Peyer's patch (tissue), 4 donors: ENCODE results near the gene KATNAL2. TPM values are rescaled to one million over a fixed set of nuclear protein-coding genes. Genes with fewer than 3 reads are reported as not detected.

ENCODE experiments used
- DNase-seq, 3 donors: peaks; one replicate each; pipeline ENCODE4 v3.0.0-alpha.2; 2017 to 2019
- H3K27ac ChIP-seq, 4 donors: fragments of 200-600 bp; sonication (generic); one replicate each; pipeline ENCODE4 v1.5.1; 2016 to 2019
- H3K27me3 ChIP-seq, 2 donors: fragments of 200-600 bp; sonication (generic); one replicate each; pipeline ENCODE4 v1.5.1; 2019
- H3K36me3 ChIP-seq, 3 donors: fragments of 200-600 bp; sonication (generic); one replicate each; pipeline ENCODE4 v1.5.1; 2016 to 2019
- H3K4me1 ChIP-seq, 4 donors: fragments of 200-600 bp; sonication (generic); one replicate each; pipeline ENCODE4 v1.5.1; 2016 to 2019
- H3K4me3 ChIP-seq, 4 donors: fragments of 200-600 bp; sonication (generic); 1 replicate in 3 of 4; 2 replicates in 1 of 4; pipeline ENCODE4 v1.5.1; 2016 to 2019; ENCODE audit warnings: mild to moderate bottlenecking in 1 of 4
- H3K9me3 ChIP-seq, 4 donors: fragments of 200-600 bp; sonication (generic); one replicate each; pipeline ENCODE4 v1.5.1; 2016 to 2019; ENCODE audit warnings: mild to moderate bottlenecking in 1 of 4
- POLR2A ChIP-seq, 2 donors: fragments of 450-650 bp; IDR thresholded peaks; one replicate each; pipeline ENCODE4 v1.5.1; 2017; ENCODE audit warnings: antibody characterized with exemption in 2 of 2, mild to moderate bottlenecking in 2 of 2, moderate library complexity in 2 of 2
- total RNA-seq, 4 donors: library from RNA; depleted of rRNA; stranded (reverse); fragments of >200 nt; gene quantifications; one replicate each; pipeline ENCODE4 v1.1.0, GENCODE V29; 2016
- TF ChIP-seq, protein P1 (sequence below), 6 experiments: fragments of 450-650 bp in 4 of 6; fragments of 200-600 bp in 2 of 6; sonication (generic) in 1 of 6; IDR thresholded peaks; one replicate each; pipeline ENCODE4 v1.5.1; 2017 to 2019; ENCODE audit warnings: antibody characterized with exemption in 6 of 6, mild to moderate bottlenecking in 3 of 6, moderate library complexity in 1 of 6

KATNAL2 gene
- total RNA-seq, 4 donors from 2014 or later: 0.67 to 2.1 (median 0.88) TPM; not detected in 1

DNA sequence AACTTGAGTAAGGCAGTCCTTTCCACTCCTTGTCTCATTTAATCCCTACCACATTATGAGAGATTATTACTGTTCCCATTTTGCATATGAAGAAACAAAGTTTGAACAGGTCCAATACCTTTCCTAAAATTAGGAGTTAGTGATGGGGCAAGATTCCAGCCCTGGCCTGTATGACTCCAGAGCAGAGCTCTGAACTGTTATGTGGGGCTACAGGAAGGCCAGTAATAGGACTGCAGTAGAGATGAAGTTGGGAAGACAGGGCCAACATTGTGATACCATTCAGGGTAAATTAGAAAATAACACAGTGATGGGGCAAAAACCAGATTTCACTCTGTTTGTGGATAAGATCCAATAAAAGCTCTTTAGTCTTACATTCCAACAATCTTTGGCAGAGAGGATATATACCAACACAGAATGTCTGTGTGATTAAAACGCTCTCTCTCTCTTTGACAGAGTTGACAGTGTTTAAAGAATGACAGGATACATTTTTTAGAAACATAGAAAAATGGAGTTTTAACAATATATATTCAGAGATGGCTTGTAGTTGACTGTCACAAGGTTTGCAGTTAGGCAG is 22.7 kb downstream of the KATNAL2 start:
- Histone ChIP-seq H3K27ac (no peak overlapping the region), H3K36me3 (no peaks in the 10 kb centered on the region)
- TF ChIP-seq, protein P1, sequence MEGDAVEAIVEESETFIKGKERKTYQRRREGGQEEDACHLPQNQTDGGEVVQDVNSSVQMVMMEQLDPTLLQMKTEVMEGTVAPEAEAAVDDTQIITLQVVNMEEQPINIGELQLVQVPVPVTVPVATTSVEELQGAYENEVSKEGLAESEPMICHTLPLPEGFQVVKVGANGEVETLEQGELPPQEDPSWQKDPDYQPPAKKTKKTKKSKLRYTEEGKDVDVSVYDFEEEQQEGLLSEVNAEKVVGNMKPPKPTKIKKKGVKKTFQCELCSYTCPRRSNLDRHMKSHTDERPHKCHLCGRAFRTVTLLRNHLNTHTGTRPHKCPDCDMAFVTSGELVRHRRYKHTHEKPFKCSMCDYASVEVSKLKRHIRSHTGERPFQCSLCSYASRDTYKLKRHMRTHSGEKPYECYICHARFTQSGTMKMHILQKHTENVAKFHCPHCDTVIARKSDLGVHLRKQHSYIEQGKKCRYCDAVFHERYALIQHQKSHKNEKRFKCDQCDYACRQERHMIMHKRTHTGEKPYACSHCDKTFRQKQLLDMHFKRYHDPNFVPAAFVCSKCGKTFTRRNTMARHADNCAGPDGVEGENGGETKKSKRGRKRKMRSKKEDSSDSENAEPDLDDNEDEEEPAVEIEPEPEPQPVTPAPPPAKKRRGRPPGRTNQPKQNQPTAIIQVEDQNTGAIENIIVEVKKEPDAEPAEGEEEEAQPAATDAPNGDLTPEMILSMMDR (IDR thresholded peaks at IDR 0.05): no peak
- no peak for TF ChIP-seq POLR2A (IDR thresholded peaks at IDR 0.05)

DNA sequence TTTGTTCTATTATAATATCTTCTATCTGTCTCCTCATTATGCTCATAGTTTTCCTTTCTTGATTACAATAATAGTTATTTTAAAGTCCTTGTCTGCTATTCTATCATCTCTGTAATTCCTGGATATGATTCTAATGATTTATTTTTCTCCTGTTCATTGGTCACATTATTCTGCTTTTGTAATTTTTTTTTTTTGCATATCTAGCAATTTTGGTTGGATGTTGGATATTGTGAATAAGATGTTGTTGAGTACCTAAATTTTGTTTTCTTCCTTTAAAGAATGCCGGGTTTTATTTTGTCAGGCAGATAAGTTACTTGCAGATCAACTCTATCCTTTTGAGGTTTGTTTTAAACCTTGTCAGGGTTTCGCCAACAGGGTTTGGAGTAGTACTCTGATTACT is 25.2 kb downstream of the KATNAL2 start:
- Histone ChIP-seq H3K9me3 (no peaks in the 10 kb centered on the region), H3K27ac (no peak overlapping the region), H3K4me1 (no peaks in the 10 kb centered on the region), H3K36me3 (no peaks in the 10 kb centered on the region), H3K27me3 (no peaks in the 10 kb centered on the region), H3K4me3 (no peak overlapping the region)
- no peak for DNase-seq
- TF ChIP-seq, protein P1 (IDR thresholded peaks at IDR 0.05): no peak
- no peak for TF ChIP-seq POLR2A (IDR thresholded peaks at IDR 0.05)

More for the DNA sequence above, 22.7 kb downstream of the KATNAL2 start:
- Histone ChIP-seq H3K4me1 (no peaks in the 10 kb centered on the region), H3K4me3 (no peak overlapping the region), H3K9me3 (no peaks in the 10 kb centered on the region), H3K27me3 (no peaks in the 10 kb centered on the region)
- no peak for DNase-seq

DNA sequence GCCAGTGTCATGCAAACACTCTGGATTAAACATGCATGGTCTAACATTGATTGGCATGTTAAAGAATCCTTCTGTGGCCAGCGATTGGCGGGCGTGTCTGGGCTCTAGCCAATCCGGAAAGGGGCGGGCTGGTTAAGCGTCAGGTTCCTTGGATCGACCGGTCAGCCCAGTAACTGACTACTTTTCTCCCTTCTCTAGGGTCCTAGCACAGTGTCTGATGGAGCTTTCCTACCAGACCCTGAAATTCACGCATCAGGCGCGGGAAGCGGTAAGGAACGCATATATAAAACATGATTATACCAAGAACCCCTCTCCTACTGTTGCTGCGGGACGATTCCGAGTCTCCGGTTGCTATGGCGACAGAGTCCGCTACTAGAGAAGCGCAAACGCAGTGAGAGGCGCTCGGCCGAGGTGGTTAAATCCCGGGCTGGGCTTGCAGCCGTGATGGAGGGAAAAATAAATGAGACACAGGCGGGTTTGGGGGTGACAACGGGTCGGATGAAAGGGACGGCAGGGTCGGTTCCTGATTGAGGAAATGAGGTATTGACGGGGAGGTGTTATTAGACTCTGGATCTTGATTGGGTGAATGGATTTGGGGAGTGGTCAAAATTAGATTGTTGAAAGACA is 29.4 kb downstream of the KATNAL2 start:
- no peak for TF ChIP-seq POLR2A (IDR thresholded peaks at IDR 0.05)
- TF ChIP-seq, protein P1 (IDR thresholded peaks at IDR 0.05): no peak
- DNase-seq: peak; percentile 63 to 77 (median 72)
- Histone ChIP-seq H3K36me3 (no peaks in the 10 kb centered on the region), H3K4me3 (peak overlapping the region; percentile 40 to 56 (median 50)), H3K9me3 (no peaks in the 10 kb centered on the region), H3K27me3 (no peaks in the 10 kb centered on the region), H3K27ac (no peak overlapping the region), H3K4me1 (no peaks in the 10 kb centered on the region)

DNA sequence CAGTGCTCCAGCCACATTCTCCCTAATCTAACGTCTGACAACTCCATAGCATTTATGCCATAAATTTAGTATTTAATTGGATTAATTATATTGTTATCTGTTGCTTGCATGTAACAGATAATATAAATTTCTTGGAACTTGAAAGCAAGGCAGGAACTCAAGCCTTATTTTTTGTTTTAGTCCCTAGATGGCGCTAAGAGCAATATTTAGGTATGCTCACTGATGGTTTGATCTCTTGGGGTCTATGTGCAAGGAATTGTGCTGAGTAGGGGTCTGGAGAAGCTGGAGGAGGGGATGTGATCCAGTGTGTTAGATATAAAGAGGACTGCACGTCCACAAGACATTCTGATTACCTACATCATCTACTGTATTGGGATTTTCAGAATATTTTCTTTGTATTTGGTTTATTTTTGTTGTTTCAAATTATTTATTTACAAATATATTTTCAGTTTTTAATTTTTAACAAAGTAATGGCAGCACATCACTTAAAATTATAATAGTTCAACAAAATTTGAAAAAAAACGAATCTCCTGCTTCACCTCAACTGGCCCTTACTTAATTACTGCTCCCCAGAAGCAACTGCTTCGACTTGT is 32.8 kb downstream of the KATNAL2 start:
- TF ChIP-seq POLR2A (IDR thresholded peaks at IDR 0.05): no peak
- TF ChIP-seq, protein P1 (IDR thresholded peaks at IDR 0.05): peak in 1 of 6 experiments; percentile 4
- Histone ChIP-seq H3K27me3 (no peaks in the 10 kb centered on the region), H3K27ac (no peak overlapping the region), H3K4me3 (no peak overlapping the region), H3K4me1 (no peaks in the 10 kb centered on the region), H3K36me3 (no peaks in the 10 kb centered on the region), H3K9me3 (no peaks in the 10 kb centered on the region)
- no peak for DNase-seq

DNA sequence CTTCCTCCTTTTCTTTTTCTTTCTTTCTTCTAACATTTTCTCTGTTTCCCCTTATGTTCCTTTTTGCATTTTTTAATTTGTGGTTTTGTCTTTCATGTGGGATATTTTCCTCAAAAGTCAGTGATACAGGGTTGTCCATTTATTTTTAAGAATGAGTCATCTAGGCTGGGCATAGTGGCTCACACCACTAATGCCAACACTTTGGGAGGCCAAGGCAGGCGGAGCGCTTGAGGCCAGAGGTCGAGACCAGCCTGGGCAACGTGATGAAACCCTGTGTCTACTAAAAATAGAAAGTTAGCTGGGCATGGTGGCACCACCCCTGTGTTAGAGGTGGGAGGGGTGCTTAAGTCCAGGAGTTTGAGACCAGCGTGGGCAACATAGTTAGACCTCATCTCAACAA is 35.8 kb downstream of the KATNAL2 start:
- H3K27ac ChIP-seq: no peak overlapping the region
- H3K9me3 ChIP-seq: no peaks in the 10 kb centered on the region
- H3K4me1 ChIP-seq: no peaks in the 10 kb centered on the region
- H3K36me3 ChIP-seq: no peaks in the 10 kb centered on the region
- no peaks in the 10 kb centered on the region for H3K27me3 ChIP-seq
- TF ChIP-seq, protein P1 (IDR thresholded peaks at IDR 0.05): no peak
- no peak for TF ChIP-seq POLR2A (IDR thresholded peaks at IDR 0.05)
- no peak overlapping the region for H3K4me3 ChIP-seq
- DNase-seq: no peak
